Stimulated activated naive CD8-positive, alpha-beta T cell treated with anti-CD3 and anti-CD28 coated beads, Interleukin-15, Interleukin-2, amounts not matched to agents 100 ng/mL and 50 ng/mL, for 24 hours (primary cell): ENCODE data around the gene ID4.

Experiments used
- H3K27ac Mint-ChIP-seq: one replicate; pipeline ENCODE4 v1.8.0; 2021; ENCODE audit warnings: mild to moderate bottlenecking, mixed read lengths
- H3K27me3 Mint-ChIP-seq: one replicate; pipeline ENCODE4 v1.8.0; 2021; ENCODE audit warnings: mixed read lengths
- H3K36me3 Mint-ChIP-seq: one replicate; pipeline ENCODE4 v1.8.0; 2021; ENCODE audit warnings: low read depth, mixed read lengths
- H3K4me1 Mint-ChIP-seq: one replicate; pipeline ENCODE4 v1.8.0; 2021; ENCODE audit warnings: low read depth, mixed read lengths
- H3K4me3 Mint-ChIP-seq: one replicate; pipeline ENCODE4 v1.8.0; 2021; ENCODE audit warnings: mild to moderate bottlenecking, mixed read lengths
- H3K9me3 Mint-ChIP-seq: one replicate; pipeline ENCODE4 v1.8.0; 2021; ENCODE audit warnings: mixed read lengths

The ID4 gene

GRCh38 chr6:19812512-19813119 is 24.6 kb upstream of the ID4 start:
- peaks cover 8% of the 10 kb centered on the region for H3K27me3 Mint-ChIP-seq
- no peak overlapping the region for H3K27ac Mint-ChIP-seq
- H3K4me3 Mint-ChIP-seq: no peak overlapping the region
- no peaks in the 10 kb centered on the region for H3K36me3 Mint-ChIP-seq
- H3K9me3 Mint-ChIP-seq: no peaks in the 10 kb centered on the region
- no peaks in the 10 kb centered on the region for H3K4me1 Mint-ChIP-seq

- no peak overlapping the region for H3K4me3 Mint-ChIP-seq
- no peaks in the 10 kb centered on the region for H3K36me3 Mint-ChIP-seq
- H3K4me1 Mint-ChIP-seq: no peaks in the 10 kb centered on the region
- peaks cover 6% of the 10 kb centered on the region for H3K9me3 Mint-ChIP-seq
- H3K27me3 Mint-ChIP-seq: peaks cover 3% of the 10 kb centered on the region
- H3K27ac Mint-ChIP-seq: no peak overlapping the region
Observed at GRCh38 chr6:19818805-19819204, 18.4 kb upstream of the ID4 start.

- Mint-ChIP-seq H3K36me3 (no peaks in the 10 kb centered on the region), H3K4me3 (no peak overlapping the region), H3K4me1 (no peaks in the 10 kb centered on the region), H3K27me3 (peaks cover 6% of the 10 kb centered on the region), H3K27ac (no peak overlapping the region), H3K9me3 (peaks cover 13% of the 10 kb centered on the region)
Observed at GRCh38 chr6:19824058-19824807, 12.9 kb upstream of the ID4 start.

- Mint-ChIP-seq H3K9me3 (peaks cover 13% of the 10 kb centered on the region), H3K4me1 (no peaks in the 10 kb centered on the region), H3K36me3 (no peaks in the 10 kb centered on the region), H3K4me3 (no peak overlapping the region), H3K27ac (no peak overlapping the region), H3K27me3 (peaks cover 13% of the 10 kb centered on the region)
Observed at GRCh38 chr6:19827247-19827646, 9.9 kb upstream of the ID4 start.

- Mint-ChIP-seq H3K27ac (no peak overlapping the region), H3K4me1 (no peaks in the 10 kb centered on the region), H3K4me3 (no peak overlapping the region), H3K27me3 (peaks cover 13% of the 10 kb centered on the region), H3K9me3 (peaks cover 13% of the 10 kb centered on the region), H3K36me3 (no peaks in the 10 kb centered on the region)
Observed at GRCh38 chr6:19827903-19828302, 9.3 kb upstream of the ID4 start.

- Mint-ChIP-seq H3K27ac (no peak overlapping the region), H3K4me3 (no peak overlapping the region), H3K9me3 (peaks cover 8% of the 10 kb centered on the region), H3K4me1 (no peaks in the 10 kb centered on the region), H3K36me3 (no peaks in the 10 kb centered on the region), H3K27me3 (peaks cover 18% of the 10 kb centered on the region)
Observed at GRCh38 chr6:19830171-19830570, 7.0 kb upstream of the ID4 start.

- Mint-ChIP-seq H3K27ac (no peak overlapping the region), H3K36me3 (no peaks in the 10 kb centered on the region), H3K4me3 (no peak overlapping the region), H3K4me1 (no peaks in the 10 kb centered on the region), H3K27me3 (peaks cover 27% of the 10 kb centered on the region), H3K9me3 (peaks cover 8% of the 10 kb centered on the region)
Observed at GRCh38 chr6:19831358-19831757, 5.8 kb upstream of the ID4 start.

- Mint-ChIP-seq H3K4me1 (no peaks in the 10 kb centered on the region), H3K27ac (no peak overlapping the region), H3K36me3 (no peaks in the 10 kb centered on the region), H3K9me3 (peaks cover 3% of the 10 kb centered on the region), H3K27me3 (peaks cover 36% of the 10 kb centered on the region), H3K4me3 (no peak overlapping the region)
Observed at GRCh38 chr6:19833947-19834346, 3.2 kb upstream of the ID4 start.

GRCh38 chr6:19834858-19835257 is 2.3 kb upstream of the ID4 start:
- H3K4me1 Mint-ChIP-seq: no peaks in the 10 kb centered on the region
- peaks cover 45% of the 10 kb centered on the region for H3K27me3 Mint-ChIP-seq
- no peaks in the 10 kb centered on the region for H3K36me3 Mint-ChIP-seq
- no peak overlapping the region for H3K27ac Mint-ChIP-seq
- no peaks in the 10 kb centered on the region for H3K9me3 Mint-ChIP-seq
- H3K4me3 Mint-ChIP-seq: no peak overlapping the region

GRCh38 chr6:19835605-19836004 is 1.6 kb upstream of the ID4 start:
- no peaks in the 10 kb centered on the region for H3K4me1 Mint-ChIP-seq
- no peak overlapping the region for H3K27ac Mint-ChIP-seq
- H3K27me3 Mint-ChIP-seq: peaks cover 52% of the 10 kb centered on the region

GRCh38 chr6:19837511-19838441 is 606 bp downstream of the ID4 start:
- Mint-ChIP-seq H3K27me3 (peaks cover 58% of the 10 kb centered on the region), H3K36me3 (no peaks in the 10 kb centered on the region), H3K4me1 (no peaks in the 10 kb centered on the region), H3K27ac (no peak overlapping the region), H3K9me3 (no peaks in the 10 kb centered on the region), H3K4me3 (no peak overlapping the region)

More at GRCh38 chr6:19835605-19836004, 1.6 kb upstream of the ID4 start:
- Mint-ChIP-seq H3K9me3 (no peaks in the 10 kb centered on the region), H3K4me3 (no peak overlapping the region), H3K36me3 (no peaks in the 10 kb centered on the region)

- no peak overlapping the region for H3K4me3 Mint-ChIP-seq
- no peak overlapping the region for H3K27ac Mint-ChIP-seq
- no peaks in the 10 kb centered on the region for H3K36me3 Mint-ChIP-seq
- no peaks in the 10 kb centered on the region for H3K9me3 Mint-ChIP-seq
- H3K4me1 Mint-ChIP-seq: no peaks in the 10 kb centered on the region
- peaks cover 62% of the 10 kb centered on the region for H3K27me3 Mint-ChIP-seq
Observed at GRCh38 chr6:19838442-19839236, 1.5 kb downstream of the ID4 start.

- no peaks in the 10 kb centered on the region for H3K4me1 Mint-ChIP-seq
- no peak overlapping the region for H3K4me3 Mint-ChIP-seq
- H3K9me3 Mint-ChIP-seq: no peaks in the 10 kb centered on the region
- H3K27ac Mint-ChIP-seq: no peak overlapping the region
- no peaks in the 10 kb centered on the region for H3K36me3 Mint-ChIP-seq
- peaks cover 64% of the 10 kb centered on the region for H3K27me3 Mint-ChIP-seq
Observed at GRCh38 chr6:19839237-19839546, 2.0 kb downstream of the ID4 start.

GRCh38 chr6:19839788-19840187 is 2.6 kb downstream of the ID4 start:
- no peak overlapping the region for H3K4me3 Mint-ChIP-seq

More at GRCh38 chr6:19839788-19840187, 2.6 kb downstream of the ID4 start:
- Mint-ChIP-seq H3K9me3 (no peaks in the 10 kb centered on the region), H3K27me3 (peaks cover 70% of the 10 kb centered on the region), H3K36me3 (no peaks in the 10 kb centered on the region), H3K4me1 (no peaks in the 10 kb centered on the region), H3K27ac (no peak overlapping the region)
